H9 (cell line): ENCODE measurements around the gene RALGAPA1. TPM values are rescaled to one million over a fixed set of nuclear protein-coding genes. Genes with fewer than 3 reads are reported as not detected.

Source experiments
- DNase-seq: peaks from one replicate; pipeline ENCODE4 v3.0.0-alpha.2; 2017
- H2AFZ ChIP-seq: one replicate; pipeline ENCODE4 v1.6.1; 2013; ENCODE audit warnings: mild to moderate bottlenecking, low read length, control low read depth, moderate library complexity
- H2AK5ac ChIP-seq: 2 replicates; pipeline ENCODE4 v1.6.1; 2013; ENCODE audit warnings: low read length, control low read depth, mixed read lengths; ENCODE audit not compliant: insufficient read length
- H2BK120ac ChIP-seq: one replicate; pipeline ENCODE4 v1.6.1; 2013; ENCODE audit warnings: low read depth, mild to moderate bottlenecking, low read length, control low read depth, inconsistent platforms; ENCODE audit not compliant: poor library complexity, severe bottlenecking
- H2BK12ac ChIP-seq: 2 replicates; pipeline ENCODE4 v1.6.1; 2013; ENCODE audit warnings: low read length, control low read depth, mixed read lengths, low read depth; ENCODE audit not compliant: insufficient read length
- H2BK15ac ChIP-seq: 2 replicates; pipeline ENCODE4 v1.6.1; 2013; ENCODE audit warnings: low read depth, low read length, control low read depth
- H2BK20ac ChIP-seq: one replicate; pipeline ENCODE4 v1.6.1; 2013; ENCODE audit warnings: low read depth, mild to moderate bottlenecking, low read length, control low read depth, inconsistent platforms; ENCODE audit not compliant: poor library complexity, severe bottlenecking
- H2BK5ac ChIP-seq: 2 replicates; pipeline ENCODE4 v1.6.1; 2013; ENCODE audit warnings: low read length, control low read depth, mixed read lengths; ENCODE audit not compliant: insufficient read length
- H3K14ac ChIP-seq: 2 replicates; pipeline ENCODE4 v1.6.1; 2013; ENCODE audit warnings: low read length, control low read depth; ENCODE audit not compliant: insufficient read depth
- H3K18ac ChIP-seq: 2 replicates; pipeline ENCODE4 v1.6.1; 2013; ENCODE audit warnings: low read depth, mild to moderate bottlenecking, mixed read lengths, low read length, control low read depth; ENCODE audit not compliant: insufficient read length
- H3K23ac ChIP-seq: 2 replicates; pipeline ENCODE4 v1.6.1; 2013; ENCODE audit warnings: low read length, control low read depth, mixed read lengths, low read depth; ENCODE audit not compliant: insufficient read length
- H3K23me2 ChIP-seq: 2 replicates; pipeline ENCODE4 v1.6.1; 2013; ENCODE audit warnings: low read depth, mild to moderate bottlenecking, mixed read lengths, low read length, control low read depth; ENCODE audit not compliant: insufficient read length, poor library complexity, severe bottlenecking
- H3K27ac ChIP-seq: 2 replicates; pipeline ENCODE4 v1.5.1; 2013; ENCODE audit warnings: low read length, control low read depth, mixed read lengths, low read depth; ENCODE audit not compliant: insufficient read length
- H3K27me3 ChIP-seq: 2 replicates; pipeline ENCODE4 v1.6.1; 2013; ENCODE audit warnings: low read length, control low read depth, inconsistent platforms; ENCODE audit not compliant: insufficient read depth
- H3K4ac ChIP-seq: 2 replicates; pipeline ENCODE4 v1.6.1; 2013; ENCODE audit warnings: low read depth, mild to moderate bottlenecking, control low read depth, inconsistent platforms, low read length, moderate library complexity
- H3K4me1 ChIP-seq: 2 replicates; pipeline ENCODE4 v1.6.1; 2013; ENCODE audit warnings: low read length, control low read depth, inconsistent platforms; ENCODE audit not compliant: insufficient read depth
- H3K4me2 ChIP-seq: 2 replicates; pipeline ENCODE4 v1.6.1; 2013; ENCODE audit warnings: low read length, control low read depth, mixed read lengths; ENCODE audit not compliant: insufficient read length, insufficient read depth
- H3K56ac ChIP-seq: 2 replicates; pipeline ENCODE4 v1.6.1; 2013; ENCODE audit warnings: low read depth, mild to moderate bottlenecking, mixed read lengths, low read length, control low read depth; ENCODE audit not compliant: insufficient read length
- H3K79me1 ChIP-seq: 2 replicates; pipeline ENCODE4 v1.6.1; 2013; ENCODE audit warnings: low read depth, mild to moderate bottlenecking, moderate library complexity, low read length, control low read depth, inconsistent platforms; ENCODE audit not compliant: insufficient read depth, poor library complexity, severe bottlenecking
- H3K79me2 ChIP-seq: 2 replicates; pipeline ENCODE4 v1.6.1; 2013; ENCODE audit warnings: low read length, control low read depth, inconsistent platforms; ENCODE audit not compliant: insufficient read depth
- H3K9ac ChIP-seq: 2 replicates; pipeline ENCODE4 v1.6.1; 2013; ENCODE audit warnings: low read length, control low read depth, mixed read lengths; ENCODE audit not compliant: insufficient read length; ENCODE audit errors: extremely low read depth
- H3K9me3 ChIP-seq: one replicate; pipeline ENCODE4 v1.6.1; 2013; ENCODE audit warnings: low read depth, low read length, inconsistent platforms; ENCODE audit not compliant: control insufficient read depth
- H3T11ph ChIP-seq: one replicate; pipeline ENCODE4 v1.6.1; 2013; ENCODE audit warnings: mild to moderate bottlenecking, low read length, control low read depth, inconsistent platforms
- H4K20me1 ChIP-seq: one replicate; pipeline ENCODE4 v1.6.1; 2013; ENCODE audit not compliant: control insufficient read depth, insufficient read length, insufficient read depth
- H4K5ac ChIP-seq: 2 replicates; pipeline ENCODE4 v1.6.1; 2013; ENCODE audit warnings: low read depth, mild to moderate bottlenecking, mixed read lengths, low read length, control low read depth; ENCODE audit not compliant: insufficient read length
- H4K8ac ChIP-seq: replicated peaks from 2 replicates; pipeline ENCODE4 v1.6.1; 2013; ENCODE audit warnings: low read length, control low read depth, mixed read lengths, low read depth; ENCODE audit not compliant: insufficient read length
- H4K91ac ChIP-seq: 2 replicates; pipeline ENCODE4 v1.6.1; 2013; ENCODE audit warnings: low read depth, mild to moderate bottlenecking, moderate library complexity, mixed read lengths, low read length, control low read depth; ENCODE audit not compliant: insufficient read length
- H3K27ac Mint-ChIP-seq, 3 experiments: 2 replicates in 2 of 3; 3 replicates in 1 of 3; pipeline ENCODE4 v1.8.0; 2020 to 2021; ENCODE audit warnings: mixed read lengths in 3 of 3, mild to moderate bottlenecking in 1 of 3, moderate library complexity in 1 of 3
- H3K27me3 Mint-ChIP-seq: 2 replicates; pipeline ENCODE4 v1.8.0; 2021; ENCODE audit warnings: low read depth, mild to moderate bottlenecking, moderate library complexity, mixed read lengths
- H3K36me3 Mint-ChIP-seq, 3 experiments: 2 replicates in 2 of 3; 3 replicates in 1 of 3; pipeline ENCODE4 v1.8.0; 2020 to 2021; ENCODE audit warnings: low read depth in 3 of 3, mixed read lengths in 3 of 3; ENCODE audit not compliant: insufficient read depth in 1 of 3
- H3K4me1 Mint-ChIP-seq, 2 experiments: 2 replicates each; pipeline ENCODE4 v1.8.0; 2020; ENCODE audit warnings: mixed read lengths in 2 of 2
- H3K4me3 Mint-ChIP-seq, 2 experiments: 2 replicates in 1 of 2; 3 replicates in 1 of 2; pipeline ENCODE4 v1.8.0; 2020 to 2021; ENCODE audit warnings: mild to moderate bottlenecking in 2 of 2, mixed read lengths in 2 of 2, moderate library complexity in 1 of 2
- H3K9me3 Mint-ChIP-seq, 2 experiments: 2 replicates in 1 of 2; 3 replicates in 1 of 2; pipeline ENCODE4 v1.8.0; 2020; ENCODE audit warnings: mild to moderate bottlenecking in 2 of 2, mixed read lengths in 2 of 2, moderate library complexity in 1 of 2
- WGBS: extraction: QIAGEN DNeasy Blood & Tissue Kit; methylation state at CpG from one replicate; pipeline ENCODE4 v1.1.7; 2013; ENCODE audit warnings: missing lambda C conversion rate, low lambda C conversion rate, mixed read lengths; ENCODE audit not compliant: insufficient read length; ENCODE audit errors: extremely low coverage; 5-methylcytosine and 5-hydroxymethylcytosine counted together
- total RNA-seq: library from RNA; stranded (reverse); gene quantifications from 2 replicates; pipeline ENCODE4 v1.2.1, GENCODE V29; 2021
- TF ChIP-seq, protein P1 (sequence below): fragments of 200-600 bp; sonication (generic); conservative IDR thresholded peaks from 3 replicates; pipeline ENCODE4 v1.8.0; 2021; ENCODE audit warnings: antibody characterized with exemption, mild to moderate bottlenecking

Gene RALGAPA1
- total RNA-seq, 1 experiment from 2014 or later = 29.8 TPM

DNA sequence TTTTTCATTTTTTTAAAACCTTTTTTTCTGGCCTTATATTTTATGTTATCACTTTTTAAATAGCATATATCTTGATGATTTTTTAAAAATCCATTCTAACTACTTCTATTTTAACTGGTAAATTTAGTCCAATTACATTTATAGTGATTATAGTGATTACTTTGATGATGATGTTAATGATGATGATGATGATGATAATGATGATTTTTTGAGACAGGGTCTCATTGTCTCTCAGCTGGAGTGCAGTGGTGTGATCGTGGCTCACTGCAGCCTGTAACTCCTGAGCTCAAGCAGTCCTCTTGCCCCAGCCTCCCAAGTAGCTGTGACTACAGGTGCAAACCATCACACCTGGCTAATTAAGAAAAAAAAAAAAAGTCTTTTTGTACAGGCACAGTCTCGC is 44.1 kb upstream of the RALGAPA1 start:
- Histone ChIP-seq H3K4me2 (no peak overlapping the region), H2BK5ac (no peak overlapping the region), H3K27me3 (no peaks in the 10 kb centered on the region), H2BK120ac (no peak overlapping the region), H2AFZ (no peak overlapping the region), H3K23ac (no peak overlapping the region), H3K56ac (no peak overlapping the region), H4K91ac (no peak overlapping the region), H3K4ac (no peak overlapping the region), H2BK15ac (no peak overlapping the region), H3K9ac (no peak overlapping the region), H3K27ac (no peak overlapping the region), H3K23me2 (no peaks in the 10 kb centered on the region), H2AK5ac (no peak overlapping the region), H2BK12ac (no peak overlapping the region), H3K18ac (no peak overlapping the region), H3K14ac (no peak overlapping the region), H3K4me1 (no peaks in the 10 kb centered on the region), H3K9me3 (no peaks in the 10 kb centered on the region), H2BK20ac (no peak overlapping the region), H3K79me2 (no peaks in the 10 kb centered on the region), H4K20me1 (no peaks in the 10 kb centered on the region), H3T11ph (no peak overlapping the region), H4K5ac (no peak overlapping the region), H4K8ac (no peak overlapping the region), H3K79me1 (no peaks in the 10 kb centered on the region)
- no peaks in the 10 kb centered on the region for H3K27me3 Mint-ChIP-seq
- H3K36me3 Mint-ChIP-seq = peaks cover 23 to 31% (median 26%) of the 10 kb centered on the region in 3 experiments; a peak in 6 of 7 replicates
- DNase-seq = no peak
- H3K9me3 Mint-ChIP-seq = peaks cover 0 to 4% of the 10 kb centered on the region in 2 experiments; a peak in 2 of 5 replicates
- no peak overlapping the region for H3K27ac Mint-ChIP-seq
- H3K4me3 Mint-ChIP-seq = no peak overlapping the region
- H3K4me1 Mint-ChIP-seq = no peaks in the 10 kb centered on the region
- TF ChIP-seq, protein P1, sequence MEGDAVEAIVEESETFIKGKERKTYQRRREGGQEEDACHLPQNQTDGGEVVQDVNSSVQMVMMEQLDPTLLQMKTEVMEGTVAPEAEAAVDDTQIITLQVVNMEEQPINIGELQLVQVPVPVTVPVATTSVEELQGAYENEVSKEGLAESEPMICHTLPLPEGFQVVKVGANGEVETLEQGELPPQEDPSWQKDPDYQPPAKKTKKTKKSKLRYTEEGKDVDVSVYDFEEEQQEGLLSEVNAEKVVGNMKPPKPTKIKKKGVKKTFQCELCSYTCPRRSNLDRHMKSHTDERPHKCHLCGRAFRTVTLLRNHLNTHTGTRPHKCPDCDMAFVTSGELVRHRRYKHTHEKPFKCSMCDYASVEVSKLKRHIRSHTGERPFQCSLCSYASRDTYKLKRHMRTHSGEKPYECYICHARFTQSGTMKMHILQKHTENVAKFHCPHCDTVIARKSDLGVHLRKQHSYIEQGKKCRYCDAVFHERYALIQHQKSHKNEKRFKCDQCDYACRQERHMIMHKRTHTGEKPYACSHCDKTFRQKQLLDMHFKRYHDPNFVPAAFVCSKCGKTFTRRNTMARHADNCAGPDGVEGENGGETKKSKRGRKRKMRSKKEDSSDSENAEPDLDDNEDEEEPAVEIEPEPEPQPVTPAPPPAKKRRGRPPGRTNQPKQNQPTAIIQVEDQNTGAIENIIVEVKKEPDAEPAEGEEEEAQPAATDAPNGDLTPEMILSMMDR = no peak
- WGBS = no CpG with 5 or more reads among the region's 2 CpGs
